Pancreas (tissue), 10 donors: Measurements from ENCODE around the gene ATP6V0C. TPM values are rescaled to one million over a fixed set of nuclear protein-coding genes. Genes with fewer than 3 reads are reported as not detected.
A peak's percentile ranks its signal among the peaks of the same experiment; 100 is the strongest.

Source experiments
- ATAC-seq, 4 donors: fragments of 200-7000 bp; cut with Tn5 transposase; one replicate each; pipeline versions ENCODE4 v1.8.0 to v1.9.1; 2020; ENCODE audit warnings: mild to moderate bottlenecking in 4 of 4, moderate library complexity in 4 of 4
- DNase-seq, 6 donors: peaks; one replicate each; pipeline ENCODE4 v3.0.0-alpha.2; 2020
- FAIRE-seq: peaks from 2 replicates; lab custom pipeline; 2012; peaks lifted over from hg19 to GRCh38; lab: Jason Lieb, UNC
- H3K27ac ChIP-seq, 4 donors: fragments of 200-600 bp; sonication (generic); 1 replicate in 3 of 4; 2 replicates in 1 of 4; pipeline versions ENCODE4 v1.5.0 to v1.8.0; 2020
- H3K27me3 ChIP-seq, 4 donors: fragments of 200-600 bp; one replicate each; pipeline ENCODE4 v1.8.0; 2021
- H3K36me3 ChIP-seq, 3 donors: fragments of 200-600 bp; sonication (generic) in 1 of 3; one replicate each; pipeline versions ENCODE4 v1.5.0 to v1.8.0; 2020 to 2021
- H3K4me1 ChIP-seq, 3 donors: fragments of 200-600 bp; one replicate each; pipeline ENCODE4 v1.8.0; 2021
- H3K4me3 ChIP-seq, 4 donors: fragments of 200-600 bp; sonication (generic) in 2 of 4; one replicate each; pipeline versions ENCODE4 v1.5.0 to v1.8.0; 2020 to 2021
- H3K9me3 ChIP-seq, 4 donors: fragments of 200-600 bp; one replicate each; pipeline ENCODE4 v1.8.0; 2021
- CTCF ChIP-seq, 4 donors: fragments of 200-600 bp; sonication (generic) in 3 of 4; IDR thresholded peaks; one replicate each; pipeline versions ENCODE4 v1.5.0 to v1.8.0; 2021; ENCODE audit warnings: antibody characterized with exemption in 4 of 4
- WGBS, 2 donors: extraction: QIAGEN DNeasy Blood & Tissue Kit; methylation state at CpG; one replicate each; pipeline ENCODE4 v1.1.7; 2013; 5-methylcytosine and 5-hydroxymethylcytosine counted together
- intact Hi-C, 3 donors: fragments of 100-400 bp; cut with DNase I; formaldehyde crosslinking; loops; one replicate each; pipeline versions ENCODE4 v1.11.1 to v1.14.2; 2022
- polyA plus RNA-seq, 2 donors: library from polyadenylated mRNA; stranded (reverse); fragments of 200-250 nt; gene quantifications; one replicate each; pipeline ENCODE4 v1.2.3, GENCODE V29; 2013
- total RNA-seq, 6 donors: library from RNA; stranded (reverse); fragmentation: NEBNext Ultra II Directional in 4 of 6; extraction: Animal tissue kit (Norgen Biotek cat#: 25700) in 4 of 6; gene quantifications; one replicate each; pipeline versions ENCODE4 v1.2.1 to v1.2.4, GENCODE V29; 2021 to 2023
- donor health status: healthy with polysubstance abuse.
- donor health status: DM: no; HTN: no; CAD: no; lungs with moderate emphysema.
- donor health status: DM: no; HTN: no; CAD: no.
- donor health status: control.
- donor health status: control.
- donor health status: Bipolar disorder and iron deficiency.
- donor health status: DM: yes; HTN: yes; CAD: no.
- donor health status: DM: no; HTN: no; CAD: no.
- donor health status: DM: no; HTN: no; CAD: no.
- donor health status: DM: yes; HTN: yes; CAD: no.

ATP6V0C gene
- 10 to 100 TPM; 39.9 to 92.3 (median 66.8) TPM for total RNA-seq
- polyA plus RNA-seq = 100 to 1,000 TPM in 1 of 2 donors, 10 to 100 TPM in 1; 59.8 to 124 TPM

- H3K4me3 ChIP-seq = peak within 1 kb of the TSS; percentile 68 to 97 (median 81)
- H3K36me3 ChIP-seq = no peaks in the 10 kb centered on the region
- H3K27me3 ChIP-seq = no peaks in the 10 kb centered on the region
- 1% methylated on average over 92 to 122 of the region's 122 CpGs for WGBS, 2 donors
- peak within 1 kb of the TSS; percentile 96 to 98 (median 96) for H3K27ac ChIP-seq
- ATAC-seq (peak; percentile 86 to 89 (median 88)), FAIRE-seq (no peak), DNase-seq (peak; percentile 92 to 99 (median 96))
- intact Hi-C loops = no loop called here
- TF ChIP-seq CTCF (IDR thresholded peaks at IDR 0.05) = no peak
- H3K9me3 ChIP-seq = no peaks in the 10 kb centered on the region
- H3K4me1 ChIP-seq = peaks cover 24 to 32% (median 29%) of the 10 kb centered on the region in 3 donors
Observed at GRCh38 chr16:2513405-2514332, at the start of gene ATP6V0C. Gene ATP6V0C, plus strand, starts transcription at chr16:2513952. Its CDS starts 152 bp downstream, at chr16:2514104.

GRCh38 chr16:2464333-2464732 lies 49.4 kb upstream of the ATP6V0C start:
- H3K9me3 ChIP-seq = no peaks in the 10 kb centered on the region
- WGBS, 2 donors = 76 to 82% methylated on average over 12 of the region's 12 CpGs
- intact Hi-C loops = no loop called here
- no peaks in the 10 kb centered on the region for H3K27me3 ChIP-seq
- peak in 1 of 6 donors; percentile 55 for DNase-seq
- no peak for FAIRE-seq
- TF ChIP-seq CTCF (IDR thresholded peaks at IDR 0.05) = no peak
- H3K36me3 ChIP-seq = no peaks in the 10 kb centered on the region
- H3K4me3 ChIP-seq = no peak overlapping the region
- H3K4me1 ChIP-seq = peaks cover 0 to 15% (median 0%) of the 10 kb centered on the region in 3 donors
- no peak for ATAC-seq
- H3K27ac ChIP-seq = no peak overlapping the region

- DNase-seq = peak in 1 of 6 donors; percentile 36
- FAIRE-seq = no peak
- H3K4me3 ChIP-seq = no peak overlapping the region
- no peaks in the 10 kb centered on the region for H3K36me3 ChIP-seq
- peaks cover 0 to 10% (median 0%) of the 10 kb centered on the region in 3 donors for H3K4me1 ChIP-seq
- ATAC-seq = no peak
- no peak for TF ChIP-seq CTCF (IDR thresholded peaks at IDR 0.05)
- no peaks in the 10 kb centered on the region for H3K27me3 ChIP-seq
- H3K27ac ChIP-seq = no peak overlapping the region
- intact Hi-C loops = no loop called here
- 82 to 90% methylated on average over 12 of the region's 12 CpGs for WGBS, 2 donors
- H3K9me3 ChIP-seq = no peaks in the 10 kb centered on the region
Observed at GRCh38 chr16:2465653-2466415, 47.9 kb upstream of the ATP6V0C start.

GRCh38 chr16:2466667-2467527 lies 46.9 kb upstream of the ATP6V0C start:
- intact Hi-C loops = no loop called here
- Histone ChIP-seq H3K36me3 (no peaks in the 10 kb centered on the region), H3K27ac (no peak overlapping the region), H3K4me1 (peaks cover 0 to 19% (median 0%) of the 10 kb centered on the region in 3 donors), H3K4me3 (peak overlapping the region in 1 of 4 donors; percentile 58), H3K27me3 (peaks cover 0 to 4% (median 0%) of the 10 kb centered on the region in 4 donors), H3K9me3 (no peaks in the 10 kb centered on the region)
- DNase-seq (peak in 1 of 6 donors; percentile 46), FAIRE-seq (no peak), ATAC-seq (no peak)
- no peak for TF ChIP-seq CTCF (IDR thresholded peaks at IDR 0.05)
- WGBS, 2 donors = 87% methylated on average over 28 to 29 of the region's 29 CpGs
